Esophagus muscularis mucosa (tissue), 3 donors: ENCODE data around the gene TMEM138.

Experiments used
- CTCF ChIP-seq, 3 experiments: fragments of 200-600 bp in 2 of 3; fragments of 450-650 bp in 1 of 3; sonication (generic) in 2 of 3; IDR thresholded peaks; one replicate each; pipeline ENCODE4 v1.5.1; 2017 to 2019; ENCODE audit warnings: antibody characterized with exemption in 3 of 3, mild to moderate bottlenecking in 2 of 3, moderate library complexity in 1 of 3
- POLR2A ChIP-seq: fragments of 450-650 bp; IDR thresholded peaks from one replicate; pipeline ENCODE4 v1.6.1; 2017; ENCODE audit warnings: antibody characterized with exemption, moderate library complexity, mild to moderate bottlenecking, low read depth

DNA sequence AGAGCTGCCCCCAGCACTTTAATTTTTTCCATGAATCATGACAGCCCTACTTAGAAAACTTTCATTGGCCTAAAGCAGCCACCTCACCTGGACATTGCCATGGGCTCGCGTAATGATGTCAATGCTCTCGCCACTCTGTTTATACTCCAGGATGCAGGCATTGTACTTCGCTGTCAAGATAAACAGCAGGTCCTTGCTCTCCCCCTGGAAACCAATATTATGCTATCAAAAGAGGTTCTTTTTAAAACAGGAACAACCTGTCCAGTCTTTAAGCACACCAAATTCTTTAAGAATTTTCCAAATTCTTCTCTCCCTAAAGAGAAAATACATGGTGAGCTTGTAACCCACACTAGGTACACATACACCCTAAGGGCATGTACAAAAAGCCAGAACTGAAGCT lies 32.3 kb upstream of the TMEM138 start:
- TF ChIP-seq CTCF (IDR thresholded peaks at IDR 0.05) (no peak), POLR2A (no peak)
